ENCODE measurements around the gene FBXL17.

DNA sequence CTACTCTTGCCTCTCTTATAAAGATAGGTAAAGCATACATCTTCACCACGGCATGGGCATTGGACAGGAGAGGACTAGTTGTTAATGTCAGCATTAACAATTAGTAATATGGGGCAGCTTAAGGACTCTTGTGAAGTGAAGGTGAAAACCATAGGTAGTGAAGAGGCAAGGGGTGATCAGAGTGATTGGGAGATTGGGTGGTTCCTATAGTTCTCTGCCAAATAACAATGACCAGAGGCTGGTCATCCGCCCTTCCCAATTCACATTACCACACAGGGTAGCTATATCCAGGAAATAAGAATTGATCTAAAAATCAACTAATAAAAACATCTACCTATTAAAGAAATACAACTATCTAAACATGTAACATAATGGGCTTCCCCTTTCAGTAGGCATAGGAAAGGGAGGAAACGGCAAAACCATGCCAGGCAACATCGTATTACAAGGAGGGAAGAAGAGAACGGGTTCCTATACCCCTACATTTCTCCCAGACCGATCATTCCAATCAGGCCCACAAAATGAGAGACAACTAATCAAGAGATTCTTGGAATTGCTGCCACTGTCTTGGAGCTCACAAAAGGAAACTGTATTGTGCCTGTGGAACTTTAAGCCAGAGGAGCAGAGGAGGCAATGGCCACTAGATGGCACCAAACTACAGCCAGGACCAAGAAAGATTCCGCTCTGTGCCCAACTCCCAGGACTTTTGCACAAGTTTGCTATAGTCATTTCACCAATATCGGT, 121.6 kb downstream of the FBXL17 start:
- TF ChIP-seq CTCF (IDR thresholded peaks at IDR 0.05; ENCODE audit: insufficient read depth, low read length, poor library complexity, severe bottlenecking) (peak; percentile 51), EZH2phosphoT487 (conservative IDR thresholded peaks at IDR 0.05; ENCODE audit: low read length) (no peak)

All from SU-DHL-6 (cell line).